ENCODE results near the gene LINC00632. TPM values are rescaled to one million over a fixed set of nuclear protein-coding genes. Genes with fewer than 3 reads are reported as not detected.

LINC00632 gene
- total RNA-seq, 1 donor from 2014 or later, result 221 TPM

- Histone ChIP-seq H3K9me3 (no peaks in the 10 kb centered on the region), H3K4me1 (no peaks in the 10 kb centered on the region), H3K27me3 (no peaks in the 10 kb centered on the region), H3K4me3 (no peak overlapping the region), H3K36me3 (no peaks in the 10 kb centered on the region), H3K27ac (no peak overlapping the region)
- TF ChIP-seq, protein P1, sequence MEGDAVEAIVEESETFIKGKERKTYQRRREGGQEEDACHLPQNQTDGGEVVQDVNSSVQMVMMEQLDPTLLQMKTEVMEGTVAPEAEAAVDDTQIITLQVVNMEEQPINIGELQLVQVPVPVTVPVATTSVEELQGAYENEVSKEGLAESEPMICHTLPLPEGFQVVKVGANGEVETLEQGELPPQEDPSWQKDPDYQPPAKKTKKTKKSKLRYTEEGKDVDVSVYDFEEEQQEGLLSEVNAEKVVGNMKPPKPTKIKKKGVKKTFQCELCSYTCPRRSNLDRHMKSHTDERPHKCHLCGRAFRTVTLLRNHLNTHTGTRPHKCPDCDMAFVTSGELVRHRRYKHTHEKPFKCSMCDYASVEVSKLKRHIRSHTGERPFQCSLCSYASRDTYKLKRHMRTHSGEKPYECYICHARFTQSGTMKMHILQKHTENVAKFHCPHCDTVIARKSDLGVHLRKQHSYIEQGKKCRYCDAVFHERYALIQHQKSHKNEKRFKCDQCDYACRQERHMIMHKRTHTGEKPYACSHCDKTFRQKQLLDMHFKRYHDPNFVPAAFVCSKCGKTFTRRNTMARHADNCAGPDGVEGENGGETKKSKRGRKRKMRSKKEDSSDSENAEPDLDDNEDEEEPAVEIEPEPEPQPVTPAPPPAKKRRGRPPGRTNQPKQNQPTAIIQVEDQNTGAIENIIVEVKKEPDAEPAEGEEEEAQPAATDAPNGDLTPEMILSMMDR (IDR thresholded peaks at IDR 0.05), result no peak
- DNase-seq (no peak), ATAC-seq (no peak)
- intact Hi-C loops (cut with DNase I), result no loop called here
Measured at GRCh38 chrX:140794642-140795041, 85.1 kb downstream of the LINC00632 start.

GRCh38 chrX:140799216-140799615 lies 89.7 kb downstream of the LINC00632 start:
- intact Hi-C loops (cut with DNase I), result no loop called here
- TF ChIP-seq, protein P1 (IDR thresholded peaks at IDR 0.05), result no peak
- Histone ChIP-seq H3K4me3 (no peak overlapping the region), H3K9me3 (no peaks in the 10 kb centered on the region), H3K27ac (no peak overlapping the region), H3K4me1 (no peaks in the 10 kb centered on the region), H3K36me3 (no peaks in the 10 kb centered on the region), H3K27me3 (no peaks in the 10 kb centered on the region)
- DNase-seq (no peak), ATAC-seq (no peak)

GRCh38 chrX:140804292-140804691 lies 94.7 kb downstream of the LINC00632 start:
- Histone ChIP-seq H3K4me1 (no peaks in the 10 kb centered on the region), H3K27me3 (no peaks in the 10 kb centered on the region), H3K36me3 (no peaks in the 10 kb centered on the region), H3K9me3 (no peaks in the 10 kb centered on the region), H3K27ac (no peak overlapping the region), H3K4me3 (no peak overlapping the region)
- intact Hi-C loops (cut with DNase I), result no loop called here
- DNase-seq (no peak), ATAC-seq (no peak)
- TF ChIP-seq, protein P1 (IDR thresholded peaks at IDR 0.05), result no peak

GRCh38 chrX:140815868-140816267 lies 106.3 kb downstream of the LINC00632 start:
- ATAC-seq (no peak), DNase-seq (no peak)
- no peaks in the 10 kb centered on the region for H3K9me3 ChIP-seq
- TF ChIP-seq, protein P1 (IDR thresholded peaks at IDR 0.05), result no peak
- no peak overlapping the region for H3K4me3 ChIP-seq
- H3K36me3 ChIP-seq, result no peaks in the 10 kb centered on the region
- no peak overlapping the region for H3K27ac ChIP-seq
- H3K4me1 ChIP-seq, result no peaks in the 10 kb centered on the region
- H3K27me3 ChIP-seq, result no peaks in the 10 kb centered on the region
- intact Hi-C loops (cut with DNase I), result no loop called here

DNA sequence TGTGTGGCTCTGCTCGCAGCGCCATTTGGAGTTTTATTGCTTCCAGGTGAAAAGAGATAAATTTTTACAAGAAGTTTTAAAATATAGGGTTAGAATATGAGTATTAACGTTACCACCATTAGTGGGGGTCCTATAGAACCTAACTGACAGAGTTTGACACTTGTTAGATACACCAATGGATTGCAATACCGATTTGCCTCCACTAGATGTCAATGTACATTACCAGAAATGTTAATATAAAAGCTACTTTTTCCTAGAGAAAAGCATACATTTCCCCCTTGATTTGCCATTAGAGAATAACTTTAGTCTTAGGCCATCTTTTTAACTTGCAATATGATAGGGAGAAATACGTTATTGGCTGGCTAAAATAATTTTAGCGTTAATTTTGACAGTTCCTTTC lies 108.4 kb downstream of the LINC00632 start:
- intact Hi-C loops (cut with DNase I), result no loop called here
- no peaks in the 10 kb centered on the region for H3K4me1 ChIP-seq
- H3K27ac ChIP-seq, result no peak overlapping the region
- TF ChIP-seq, protein P1 (IDR thresholded peaks at IDR 0.05), result peak; percentile 43
- H3K4me3 ChIP-seq, result no peak overlapping the region
- DNase-seq (no peak), ATAC-seq (no peak)
- no peaks in the 10 kb centered on the region for H3K36me3 ChIP-seq
- no peaks in the 10 kb centered on the region for H3K27me3 ChIP-seq
- no peaks in the 10 kb centered on the region for H3K9me3 ChIP-seq

DNA sequence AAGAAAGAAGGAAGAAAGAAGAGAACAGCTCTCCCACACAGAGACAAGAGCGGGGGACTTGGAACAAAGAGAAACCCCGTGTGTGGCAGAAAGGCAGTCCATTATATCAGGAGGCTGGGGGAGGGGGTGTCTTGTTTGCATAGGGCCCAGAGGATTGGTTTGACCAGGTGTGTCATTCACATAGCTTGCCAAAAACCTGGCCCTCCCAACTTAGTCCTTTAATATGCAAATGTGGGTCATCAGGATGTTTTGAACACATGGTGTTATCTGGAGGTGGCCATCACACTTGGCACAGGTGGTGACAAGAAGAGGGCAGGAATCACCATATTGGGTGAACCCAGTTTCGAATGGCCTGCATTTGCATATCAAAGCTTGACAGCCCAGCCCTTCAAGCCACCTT lies 111.7 kb downstream of the LINC00632 start:
- ATAC-seq, result no peak
- H3K9me3 ChIP-seq, result no peaks in the 10 kb centered on the region

More for the DNA sequence above, 111.7 kb downstream of the LINC00632 start:
- DNase-seq, result no peak
- TF ChIP-seq, protein P1 (IDR thresholded peaks at IDR 0.05), result no peak
- H3K4me3 ChIP-seq, result no peak overlapping the region
- H3K36me3 ChIP-seq, result no peaks in the 10 kb centered on the region
- no peaks in the 10 kb centered on the region for H3K4me1 ChIP-seq
- H3K27ac ChIP-seq, result no peak overlapping the region
- intact Hi-C loops (cut with DNase I), result no loop called here
- H3K27me3 ChIP-seq, result no peaks in the 10 kb centered on the region

Data from upper lobe of right lung (tissue), 1 donor.